SK-N-SH treated with all-trans-retinoic acid at 6 μM for 48 hours (cell line): ENCODE results near the gene C5.

Experiments
- BACH2 ChIP-seq: fragments of 250-450 bp; sonication (Bioruptor Pico); IDR thresholded peaks from 2 replicates; pipeline ENCODE4 v1.9.0; 2021; ENCODE audit warnings: mild to moderate bottlenecking, borderline replicate concordance
- GLIS3 ChIP-seq: fragments of 250-450 bp; sonication (Bioruptor Pico); IDR thresholded peaks from 2 replicates; pipeline ENCODE4 v1.5.0; 2020; ENCODE audit warnings: mild to moderate bottlenecking, moderate library complexity
- PPARA ChIP-seq: fragments of 250-450 bp; sonication (Bioruptor Pico); IDR thresholded peaks from 2 replicates; pipeline ENCODE4 v1.5.0; 2020; ENCODE audit warnings: mild to moderate bottlenecking, borderline replicate concordance
- TOX ChIP-seq: fragments of 250-450 bp; sonication (Bioruptor Pico); IDR thresholded peaks from 2 replicates; pipeline ENCODE4 v1.8.0; 2021; ENCODE audit warnings: mild to moderate bottlenecking, moderate library complexity, borderline replicate concordance
- ZC3H10 ChIP-seq: fragments of 250-450 bp; sonication (Bioruptor Pico); IDR thresholded peaks from 2 replicates; pipeline ENCODE4 v1.5.1; 2021; ENCODE audit warnings: mild to moderate bottlenecking, moderate library complexity
- ZNF565 ChIP-seq: fragments of 450-650 bp; formaldehyde crosslinking; conservative IDR thresholded peaks from 2 replicates; pipeline ENCODE4 v1.5.0; 2020; ENCODE audit warnings: low read depth, mild to moderate bottlenecking, moderate library complexity
- TF ChIP-seq, protein P1 (sequence below): fragments of 250-450 bp; sonication (Bioruptor Pico); IDR thresholded peaks from 2 replicates; pipeline ENCODE4 v1.8.0; 2020; ENCODE audit warnings: mild to moderate bottlenecking, moderate library complexity, borderline replicate concordance
- TF ChIP-seq, protein P2 (sequence below): fragments of 250-450 bp; sonication (Bioruptor Pico); IDR thresholded peaks from 2 replicates; pipeline ENCODE4 v1.5.1; 2021; ENCODE audit warnings: mild to moderate bottlenecking, moderate library complexity

DNA sequence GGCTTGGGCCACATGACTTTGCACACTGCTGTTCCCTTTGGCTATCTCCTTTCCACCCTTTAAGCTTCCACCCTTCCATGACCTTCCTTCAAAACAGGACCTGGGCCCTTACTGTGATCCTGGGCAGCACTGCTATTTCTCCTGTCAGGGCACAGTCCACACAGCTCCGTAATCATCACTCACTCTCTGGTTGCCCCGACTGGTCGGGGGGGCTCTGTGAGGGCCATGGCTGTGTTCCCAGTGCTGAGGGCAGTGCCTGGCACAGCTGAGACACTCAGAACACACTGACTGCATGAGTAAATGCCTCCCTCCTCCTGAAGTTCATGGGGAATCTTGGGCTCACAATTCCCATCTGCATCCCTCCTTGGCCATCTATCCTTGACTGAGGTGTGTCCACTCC is 135.7 kb downstream of the C5 start:
- TF ChIP-seq ZNF565 (CRISPR knock-in tag) = no peak
- TF ChIP-seq PPARA = no peak
- no peak for TF ChIP-seq GLIS3 (CRISPR knock-in tag)
- TF ChIP-seq, protein P1, sequence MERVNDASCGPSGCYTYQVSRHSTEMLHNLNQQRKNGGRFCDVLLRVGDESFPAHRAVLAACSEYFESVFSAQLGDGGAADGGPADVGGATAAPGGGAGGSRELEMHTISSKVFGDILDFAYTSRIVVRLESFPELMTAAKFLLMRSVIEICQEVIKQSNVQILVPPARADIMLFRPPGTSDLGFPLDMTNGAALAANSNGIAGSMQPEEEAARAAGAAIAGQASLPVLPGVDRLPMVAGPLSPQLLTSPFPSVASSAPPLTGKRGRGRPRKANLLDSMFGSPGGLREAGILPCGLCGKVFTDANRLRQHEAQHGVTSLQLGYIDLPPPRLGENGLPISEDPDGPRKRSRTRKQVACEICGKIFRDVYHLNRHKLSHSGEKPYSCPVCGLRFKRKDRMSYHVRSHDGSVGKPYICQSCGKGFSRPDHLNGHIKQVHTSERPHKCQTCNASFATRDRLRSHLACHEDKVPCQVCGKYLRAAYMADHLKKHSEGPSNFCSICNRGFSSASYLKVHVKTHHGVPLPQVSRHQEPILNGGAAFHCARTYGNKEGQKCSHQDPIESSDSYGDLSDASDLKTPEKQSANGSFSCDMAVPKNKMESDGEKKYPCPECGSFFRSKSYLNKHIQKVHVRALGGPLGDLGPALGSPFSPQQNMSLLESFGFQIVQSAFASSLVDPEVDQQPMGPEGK = no peak
- TF ChIP-seq, protein P2, sequence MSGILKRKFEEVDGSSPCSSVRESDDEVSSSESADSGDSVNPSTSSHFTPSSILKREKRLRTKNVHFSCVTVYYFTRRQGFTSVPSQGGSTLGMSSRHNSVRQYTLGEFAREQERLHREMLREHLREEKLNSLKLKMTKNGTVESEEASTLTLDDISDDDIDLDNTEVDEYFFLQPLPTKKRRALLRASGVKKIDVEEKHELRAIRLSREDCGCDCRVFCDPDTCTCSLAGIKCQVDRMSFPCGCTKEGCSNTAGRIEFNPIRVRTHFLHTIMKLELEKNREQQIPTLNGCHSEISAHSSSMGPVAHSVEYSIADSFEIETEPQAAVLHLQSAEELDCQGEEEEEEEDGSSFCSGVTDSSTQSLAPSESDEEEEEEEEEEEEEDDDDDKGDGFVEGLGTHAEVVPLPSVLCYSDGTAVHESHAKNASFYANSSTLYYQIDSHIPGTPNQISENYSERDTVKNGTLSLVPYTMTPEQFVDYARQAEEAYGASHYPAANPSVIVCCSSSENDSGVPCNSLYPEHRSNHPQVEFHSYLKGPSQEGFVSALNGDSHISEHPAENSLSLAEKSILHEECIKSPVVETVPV = no peak
- TF ChIP-seq ZC3H10 (CRISPR knock-in tag) = no peak
- TF ChIP-seq BACH2 (CRISPR knock-in tag) = no peak
- no peak for TF ChIP-seq TOX (CRISPR knock-in tag)
